Measurements from ENCODE around the gene ZKSCAN1. TPM values are rescaled to one million over a fixed set of nuclear protein-coding genes. Genes with fewer than 3 reads are reported as not detected.

The ZKSCAN1 gene
- total and polyA plus RNA-seq, 2 donors (not counting 1 experiment from before 2014, with no cell fraction given): 12.9 to 97.4 TPM

DNA sequence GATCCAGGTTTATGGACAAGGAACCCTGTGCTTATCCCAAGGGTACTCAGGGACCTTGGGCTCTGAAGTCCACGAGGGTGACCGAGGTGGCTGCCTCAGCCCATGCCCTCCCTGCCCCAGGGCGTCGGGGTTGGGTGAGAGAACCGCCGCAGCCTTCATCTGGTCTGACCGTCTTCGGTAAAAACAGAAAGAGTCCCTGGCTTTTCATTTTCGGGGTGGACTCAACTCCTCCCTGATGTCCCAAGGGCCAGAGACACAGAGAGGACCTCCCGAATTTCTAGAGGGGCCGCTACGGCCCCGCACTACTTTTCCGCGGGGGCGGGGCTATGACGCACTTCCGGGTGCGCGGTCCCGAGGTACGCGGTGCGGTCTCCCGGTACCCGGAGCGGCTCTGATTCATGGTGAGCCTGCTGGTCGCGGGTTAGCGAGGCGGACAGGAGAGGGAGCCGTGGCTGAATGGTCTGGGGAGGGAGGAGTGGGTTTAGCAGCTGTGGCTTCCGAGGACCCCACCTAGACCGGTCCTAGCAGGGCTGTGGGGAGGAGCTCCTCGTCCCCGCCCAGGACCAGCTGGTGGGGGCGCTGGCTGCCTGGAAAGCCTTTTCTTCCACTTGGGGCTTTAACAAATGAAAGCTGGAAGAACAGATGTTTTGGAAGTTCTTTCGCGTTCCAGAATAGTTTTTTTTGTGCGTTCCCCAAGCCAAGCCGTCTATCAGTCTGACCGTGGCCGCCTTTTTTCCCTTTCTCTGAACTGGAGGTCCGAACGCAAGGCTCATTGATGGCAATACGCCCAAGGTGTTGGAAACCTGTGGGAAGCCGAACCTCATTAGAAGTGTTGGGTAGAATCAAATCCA lies 34.3 kb downstream of the ZKSCAN1 start, which contains the start of gene ZSCAN21:
ZSCAN21 (plus strand) TSS at position 334 of the 851 bp plus-strand sequence. CDS start 7,233 bp downstream, outside the sequence.
- intact Hi-C loops (cut with micrococcal nuclease): loop anchor here (1.0 to 2.0 kb wide), 5 partner anchors 32 to 131 kb away; partner anchors contain the start of genes TRIM4, ZKSCAN1 and ZNF3
- ATAC-seq (ENCODE audit: low read depth): peak; percentile 90
- ChIA-PET CTCF (interaction anchor here (0.6 to 1.2 kb wide), 5 partner anchors 27 to 656 kb away, joined by 3 read pairs; no protein-coding TSS in a partner anchor), POLR2A (interaction anchor here (0.5 to 1.5 kb wide), 7 partner anchors 32 to 428 kb away, joined by 3 to 11 read pairs (median 5); partner anchors contain the start of genes COPS6, TRIM4, ZKSCAN1 and ZNF3)
- H3K27me3 Mint-ChIP-seq: no peaks in the 10 kb centered on the region
- H3K4me1 Mint-ChIP-seq: peaks cover 20% of the 10 kb centered on the region
- peak within 1 kb of the TSS; percentile 92 for H3K4me2 ChIP-seq (replicated peaks; ENCODE audit: low read depth, low read length, poor library complexity, severe bottlenecking)
- DNase-seq: peak; percentile 91
- H3K4me1 ChIP-seq (ENCODE audit: control insufficient read depth in 2 of 2, insufficient read depth in 2 of 2, low read length in 2 of 2): peaks cover 6 to 17% of the 10 kb centered on the region in 2 donors
- no peaks in the 10 kb centered on the region for H3K9me3 Mint-ChIP-seq (ENCODE audit: insufficient read depth)
- peak within 1 kb of the TSS; percentile 69 to 97 (median 92) for H3K4me3 ChIP-seq (ENCODE audit: control extremely low read depth in 1 of 5, extremely low read depth in 1 of 5, insufficient read depth in 1 of 5, low read depth in 2 of 5, low read length in 4 of 5)
- peak within 1 kb of the TSS; percentile 97 for H3K27ac Mint-ChIP-seq
- peak within 1 kb of the TSS; percentile 97 for H3K4me3 Mint-ChIP-seq
- H3K9ac ChIP-seq (ENCODE audit: low read length): peak within 1 kb of the TSS; percentile 97
- H3K27ac ChIP-seq (ENCODE audit: low read length in 2 of 2): peak within 1 kb of the TSS; percentile 89 to 95
- H4K20me1 ChIP-seq (ENCODE audit: control insufficient read depth, insufficient read depth, low read length, poor library complexity, severe bottlenecking): no peaks in the 10 kb centered on the region
- H3K79me2 ChIP-seq (ENCODE audit: control insufficient read depth, insufficient read depth, low read length): peaks cover 15% of the 10 kb centered on the region
- no peaks in the 10 kb centered on the region for H3K27me3 ChIP-seq (replicated peaks in 1 of 4; ENCODE audit: control extremely low read depth in 1 of 4, control insufficient read depth in 3 of 4, insufficient read depth in 4 of 4, low read length in 3 of 4)
- H3K36me3 ChIP-seq (replicated peaks in 1 of 2; ENCODE audit: control extremely low read depth in 1 of 2, control insufficient read depth in 1 of 2, extremely low read depth in 1 of 2, insufficient read depth in 2 of 2, low read length in 1 of 2): no peaks in the 10 kb centered on the region
- WGBS (ENCODE audit: insufficient coverage): 1% methylated on average over 45 of the region's 47 CpGs
- H3K9me3 ChIP-seq (ENCODE audit: control extremely low read depth in 1 of 3, control insufficient read depth in 2 of 3, insufficient read depth in 1 of 3, low read length in 2 of 3): no peaks in the 10 kb centered on the region
- peak within 1 kb of the TSS; percentile 100 for H2AFZ ChIP-seq (ENCODE audit: insufficient read depth, low read depth, low read length, poor library complexity, severe bottlenecking)
- no peak for TF ChIP-seq EZH2 (IDR thresholded peaks at IDR 0.05; ENCODE audit: borderline replicate concordance, insufficient read depth, low read depth, low read length, poor library complexity, severe bottlenecking)
- TF ChIP-seq, protein P1, sequence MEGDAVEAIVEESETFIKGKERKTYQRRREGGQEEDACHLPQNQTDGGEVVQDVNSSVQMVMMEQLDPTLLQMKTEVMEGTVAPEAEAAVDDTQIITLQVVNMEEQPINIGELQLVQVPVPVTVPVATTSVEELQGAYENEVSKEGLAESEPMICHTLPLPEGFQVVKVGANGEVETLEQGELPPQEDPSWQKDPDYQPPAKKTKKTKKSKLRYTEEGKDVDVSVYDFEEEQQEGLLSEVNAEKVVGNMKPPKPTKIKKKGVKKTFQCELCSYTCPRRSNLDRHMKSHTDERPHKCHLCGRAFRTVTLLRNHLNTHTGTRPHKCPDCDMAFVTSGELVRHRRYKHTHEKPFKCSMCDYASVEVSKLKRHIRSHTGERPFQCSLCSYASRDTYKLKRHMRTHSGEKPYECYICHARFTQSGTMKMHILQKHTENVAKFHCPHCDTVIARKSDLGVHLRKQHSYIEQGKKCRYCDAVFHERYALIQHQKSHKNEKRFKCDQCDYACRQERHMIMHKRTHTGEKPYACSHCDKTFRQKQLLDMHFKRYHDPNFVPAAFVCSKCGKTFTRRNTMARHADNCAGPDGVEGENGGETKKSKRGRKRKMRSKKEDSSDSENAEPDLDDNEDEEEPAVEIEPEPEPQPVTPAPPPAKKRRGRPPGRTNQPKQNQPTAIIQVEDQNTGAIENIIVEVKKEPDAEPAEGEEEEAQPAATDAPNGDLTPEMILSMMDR (IDR thresholded peaks at IDR 0.05): no peak

Data from B cell (primary cell).